HG03139 (cell line): ENCODE results near the gene ASB10.

Source experiments
- ATAC-seq: cut with Tn5 transposase; IDR thresholded peaks from one replicate; pipeline ENCODE4 v1.9.1; 2021; ENCODE audit not compliant: unreplicated experiment

ASB10 gene

DNA sequence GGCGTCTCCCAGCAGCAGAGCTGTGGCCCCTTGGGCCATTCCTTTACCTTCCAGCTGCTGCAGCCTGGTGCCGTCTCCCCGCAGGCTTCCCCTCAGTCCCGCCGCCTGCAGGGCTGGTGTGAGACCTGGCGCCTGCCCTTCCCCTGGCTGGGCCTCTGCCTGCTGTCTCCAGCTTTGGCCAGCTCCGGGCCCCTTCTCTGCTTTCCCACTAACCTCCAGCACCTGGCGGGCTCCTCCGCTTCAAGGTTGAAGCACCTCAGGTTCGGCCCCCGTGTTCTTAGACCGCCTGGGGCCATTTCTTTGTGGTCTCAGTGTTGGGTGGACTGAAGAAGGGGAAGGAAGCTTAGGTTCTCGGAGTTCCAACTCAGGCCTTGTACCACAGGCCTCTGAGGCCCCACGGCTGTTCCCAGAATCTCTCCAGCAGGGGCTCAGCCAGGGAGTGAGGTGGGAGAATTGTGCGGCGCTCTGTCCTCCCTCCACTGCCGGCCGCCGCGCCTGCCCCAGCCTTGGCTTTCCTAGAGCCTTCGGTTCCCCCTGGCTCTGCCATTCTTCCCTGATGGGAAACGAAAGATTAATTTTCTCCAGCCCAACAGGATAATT, 49.9 kb downstream of the ASB10 start:
- ATAC-seq = no peak

DNA sequence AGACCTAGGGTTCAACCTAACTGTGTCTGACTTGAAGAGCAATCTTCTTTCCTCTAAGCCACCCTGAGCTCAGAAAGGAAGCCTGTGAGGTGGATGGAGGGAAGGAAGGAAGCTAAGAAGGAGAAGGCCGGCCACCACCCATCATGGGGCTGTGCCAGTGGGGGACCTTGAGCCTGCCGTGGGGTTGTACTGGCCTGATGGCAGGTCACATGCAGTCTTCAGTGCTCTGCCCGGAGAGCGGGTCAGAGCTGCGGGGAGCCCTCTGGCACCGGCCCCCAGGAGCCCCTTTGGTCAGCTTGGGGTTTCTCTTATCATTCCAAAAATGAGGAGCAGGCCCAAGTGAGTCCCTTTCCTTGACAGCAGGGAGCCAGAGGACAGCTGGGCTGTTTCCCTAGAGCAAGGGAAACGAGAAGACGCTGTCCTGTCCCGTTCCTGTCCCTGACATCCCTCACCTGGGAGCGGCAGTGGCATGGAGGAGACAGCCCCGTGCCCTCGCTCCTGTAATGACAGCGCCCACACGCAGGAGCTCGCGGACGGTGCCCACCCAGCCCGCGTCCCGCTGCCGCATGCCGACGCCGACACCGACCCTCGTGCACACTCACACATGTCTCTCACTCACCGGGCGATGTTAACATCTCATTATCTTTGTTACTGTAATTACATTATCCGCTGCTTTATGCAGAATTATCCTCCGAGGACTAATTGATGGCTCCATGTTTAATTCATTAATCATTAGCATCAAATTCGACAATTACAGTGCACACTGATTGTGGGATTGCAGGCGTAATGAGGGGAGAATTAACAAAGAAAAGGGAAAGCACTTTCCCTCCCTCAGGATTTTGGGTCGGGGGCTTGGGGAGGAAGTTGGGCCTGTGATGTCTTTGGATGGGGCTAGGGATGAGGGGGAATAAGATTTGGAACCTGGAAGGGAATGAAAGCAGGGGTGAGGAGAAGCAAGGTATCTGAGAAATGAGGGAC, 50.9 kb downstream of the ASB10 start:
- ATAC-seq = no peak

DNA sequence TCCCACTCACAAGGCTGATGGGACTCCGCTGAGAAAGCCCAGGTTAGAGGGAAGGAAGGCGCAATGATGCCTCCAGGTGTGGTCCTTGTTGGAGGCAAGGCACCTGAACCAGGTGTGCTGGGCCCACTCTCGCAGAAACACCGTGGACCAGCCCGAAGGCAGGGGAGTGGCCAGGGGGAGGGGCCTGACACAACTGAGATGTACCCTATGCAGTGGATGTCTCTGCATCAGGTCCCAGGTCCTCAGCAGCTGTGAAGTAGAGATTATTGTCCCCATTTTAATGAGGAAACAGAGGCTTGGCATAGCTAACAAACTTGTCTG, 51.6 kb downstream of the ASB10 start:
- no peak for ATAC-seq

DNA sequence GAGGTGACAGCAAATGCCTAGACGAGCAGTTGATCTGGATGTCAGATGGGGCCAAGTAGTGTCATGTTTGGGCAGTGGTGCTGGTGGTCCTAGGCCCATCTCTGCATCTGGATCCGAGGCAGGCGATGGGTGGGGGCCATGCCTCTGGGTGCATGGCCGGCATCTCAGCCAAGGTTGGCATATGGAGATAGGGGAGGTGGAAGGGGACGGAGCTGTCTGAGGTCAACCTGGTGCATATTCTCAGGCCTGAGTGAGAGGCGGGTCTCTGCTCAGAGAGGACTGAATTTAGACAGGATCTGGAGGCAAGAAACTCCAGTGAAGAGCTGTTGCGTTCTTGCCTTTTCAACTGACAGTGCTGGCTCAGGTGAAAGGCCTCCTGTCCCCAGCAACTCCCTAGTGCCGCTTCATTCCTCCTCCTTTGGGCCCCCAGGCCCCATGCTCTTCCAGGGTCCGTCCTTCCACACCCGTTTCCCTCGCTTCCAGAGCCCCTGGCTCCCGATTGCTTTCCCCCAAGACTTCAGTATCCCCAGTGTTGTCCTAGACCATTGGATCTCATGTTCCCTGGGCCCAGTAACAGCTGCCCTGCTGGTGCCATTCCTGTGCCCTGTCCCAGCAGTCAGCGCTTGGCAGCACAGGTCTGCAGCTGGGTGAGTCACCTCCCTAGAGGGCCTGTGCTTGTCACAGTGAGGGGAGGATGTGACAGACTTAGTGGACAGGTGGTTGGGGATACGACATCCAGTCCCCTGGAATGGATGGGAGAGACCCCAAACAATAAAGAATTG, 52.1 kb downstream of the ASB10 start:
- ATAC-seq = no peak

DNA sequence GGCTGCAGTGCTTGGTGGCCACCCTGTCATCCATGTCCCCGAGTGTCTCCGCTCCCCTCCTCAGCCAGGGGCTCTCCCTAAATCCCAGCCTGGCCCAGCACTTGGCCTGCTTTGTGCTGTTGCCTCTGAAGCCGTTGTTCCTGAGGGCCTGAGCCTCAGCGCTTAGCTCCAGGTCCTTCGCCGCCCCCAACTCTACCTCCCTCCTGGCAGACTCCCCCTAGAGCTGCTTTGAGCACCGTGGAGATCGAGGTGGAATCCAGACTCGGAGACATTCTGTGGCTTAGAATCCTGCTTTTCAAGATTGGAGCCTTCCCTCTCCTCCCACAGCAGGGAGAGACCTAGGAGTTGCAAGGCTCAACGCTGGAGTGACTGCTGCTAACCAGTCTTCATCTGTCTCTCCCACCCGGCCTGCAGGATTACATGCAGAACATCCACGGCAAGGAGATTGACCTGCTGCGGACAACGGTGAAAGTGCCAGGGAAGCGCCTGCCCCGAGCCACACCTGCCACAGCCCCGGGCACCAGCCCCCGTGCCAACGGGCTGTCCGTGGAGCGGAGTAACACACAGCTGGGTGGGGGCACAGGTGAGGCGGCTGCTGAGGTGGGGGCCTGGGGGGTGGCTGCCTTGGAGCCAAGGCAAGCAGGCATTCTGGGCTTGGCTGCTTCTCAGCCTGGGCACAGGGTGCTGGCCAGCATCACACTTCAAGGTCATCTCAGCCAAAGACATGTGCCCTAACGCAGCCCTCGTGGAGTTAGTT, 52.9 kb downstream of the ASB10 start:
- no peak for ATAC-seq

DNA sequence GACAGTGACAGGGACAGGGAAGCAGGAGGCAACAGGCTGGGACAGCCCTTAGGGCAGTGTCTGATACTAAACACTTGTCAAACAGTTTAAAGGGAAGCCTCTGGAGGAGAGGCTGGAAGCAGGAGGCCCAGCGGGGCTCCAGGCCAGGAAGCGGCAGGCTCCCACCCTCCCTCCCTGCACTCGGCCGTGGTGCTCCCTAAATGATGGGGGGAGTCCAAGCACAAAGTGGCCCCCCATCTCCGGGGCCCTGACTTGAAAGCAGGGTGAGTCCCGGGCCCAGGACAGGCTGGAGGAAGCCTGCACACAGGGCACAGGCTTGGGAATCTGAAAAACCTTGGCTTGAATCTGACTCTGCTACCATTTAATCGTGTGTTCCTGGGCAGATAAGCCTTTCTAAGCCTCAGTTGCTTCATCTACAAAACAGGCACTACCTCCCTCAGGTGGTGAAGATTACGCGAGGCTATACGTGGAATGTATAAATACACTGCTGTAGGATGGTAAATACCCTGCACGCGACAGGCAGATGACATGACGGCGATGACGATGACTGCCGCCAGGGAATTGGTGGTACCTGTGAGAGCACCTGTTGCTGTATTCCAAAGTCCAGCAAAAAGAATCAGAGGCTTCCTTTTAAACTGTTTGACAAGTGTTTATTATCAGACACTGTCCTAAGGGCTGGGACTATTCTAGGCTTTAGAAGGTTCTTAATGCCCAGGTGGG, 53.6 kb downstream of the ASB10 start:
- no peak for ATAC-seq

DNA sequence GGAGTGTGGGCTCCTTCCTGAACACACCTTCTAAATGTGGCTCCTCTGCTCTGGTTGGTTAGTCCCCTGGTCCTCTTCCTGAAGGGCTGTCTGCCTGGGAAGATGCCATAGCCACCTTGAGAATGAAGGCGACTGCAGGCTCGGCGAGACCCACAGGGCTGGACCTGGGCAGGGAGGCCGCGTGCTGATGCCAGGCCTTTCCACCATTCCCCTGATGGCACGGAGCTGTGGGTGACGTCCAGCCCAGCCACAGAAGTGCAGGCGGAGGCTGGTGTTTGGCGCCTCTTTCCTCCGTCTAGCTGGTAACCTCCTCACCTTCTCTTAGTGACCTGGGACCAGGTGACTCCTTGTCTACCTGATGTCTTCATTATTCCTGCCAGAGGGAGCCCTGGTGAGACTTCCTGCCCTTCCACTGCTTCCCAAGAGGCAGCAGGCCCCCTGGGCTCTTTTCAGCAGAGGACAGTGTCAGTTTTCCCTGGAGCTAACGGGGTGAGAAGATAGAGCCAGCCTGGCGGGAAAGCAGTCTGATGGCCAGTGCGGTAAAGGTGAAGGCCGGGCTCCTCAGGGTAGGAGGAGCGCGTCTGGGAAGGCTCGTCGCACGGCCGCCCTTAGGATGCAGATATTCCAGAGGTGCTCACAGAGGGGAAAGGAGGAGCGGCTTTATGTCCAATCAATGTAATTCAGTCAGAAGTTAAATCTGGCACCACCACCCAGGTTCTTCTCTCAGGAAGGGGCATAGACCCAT, 54.4 kb downstream of the ASB10 start:
- ATAC-seq = no peak

DNA sequence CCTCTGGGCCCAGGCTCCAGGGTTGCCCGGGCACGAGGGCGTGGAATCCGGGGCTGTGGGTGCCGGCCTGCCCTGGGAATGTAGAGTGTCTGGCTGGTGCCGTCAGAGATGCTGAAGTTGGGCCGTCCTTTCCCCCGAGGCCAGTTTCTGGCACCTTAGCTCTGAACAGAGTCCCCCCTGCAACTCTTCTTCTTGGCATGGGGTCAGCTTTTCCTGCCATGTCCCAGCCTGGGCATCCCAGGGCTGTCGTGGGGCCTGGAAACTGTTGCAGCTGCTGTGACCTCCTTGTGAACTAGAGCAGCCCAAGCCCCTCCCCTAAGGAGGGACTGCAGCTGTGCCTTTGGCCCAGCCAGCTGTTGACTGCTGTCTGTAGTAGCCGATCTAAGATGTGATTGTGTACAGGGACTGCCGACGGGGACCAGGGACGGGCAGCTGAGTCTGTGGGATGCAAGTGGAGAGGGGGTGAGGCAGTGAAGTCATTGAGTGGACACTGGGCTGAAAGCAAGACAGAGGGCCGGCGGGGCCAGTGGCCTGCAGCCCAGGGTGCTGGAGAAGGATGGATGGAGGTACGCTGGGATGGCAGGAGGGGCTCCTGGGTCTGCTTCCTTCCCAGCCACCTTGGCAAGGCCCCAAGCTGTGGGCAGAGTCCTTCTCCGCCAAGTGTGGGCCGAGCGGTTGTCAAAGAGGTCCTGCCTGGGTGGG, 55.3 kb downstream of the ASB10 start:
- ATAC-seq = no peak

DNA sequence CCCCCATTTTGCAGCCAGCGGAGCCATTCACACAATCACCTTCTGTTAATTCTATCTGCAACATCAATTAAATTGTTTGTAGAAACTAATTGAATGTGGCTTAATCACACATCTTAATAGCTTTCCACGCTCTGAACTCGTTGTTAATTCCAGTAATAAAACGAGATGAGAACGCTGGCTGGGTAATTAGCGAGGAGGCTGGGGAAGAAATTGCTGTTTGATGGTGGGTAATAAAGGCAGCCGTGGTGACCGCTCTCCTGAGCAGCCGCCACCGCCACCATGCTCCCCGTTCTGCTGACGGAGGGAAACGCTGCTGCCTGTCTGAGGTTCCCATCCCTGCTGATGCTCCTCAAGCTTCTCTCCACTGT, 55.8 kb downstream of the ASB10 start:
- ATAC-seq = no peak

DNA sequence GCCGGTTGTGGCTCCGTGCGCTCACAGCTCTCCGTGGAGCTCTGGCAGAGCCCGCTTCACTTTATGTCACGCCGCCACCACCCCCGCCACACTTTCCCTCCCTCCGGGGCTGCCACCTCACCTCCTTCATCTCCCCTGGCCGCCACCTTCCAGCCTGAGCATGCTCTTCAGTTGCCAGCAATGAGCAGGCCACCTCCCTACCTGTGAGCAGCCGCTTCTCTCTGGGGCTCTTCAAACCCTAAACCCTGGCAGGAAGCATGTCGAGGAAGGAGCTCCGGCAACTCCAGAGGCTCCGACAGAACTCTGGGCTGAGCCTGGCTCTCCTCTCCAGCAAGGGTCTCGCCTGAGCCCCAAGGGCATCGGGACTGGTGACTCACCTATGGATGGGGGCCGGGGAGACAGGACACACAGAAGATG, 56.3 kb downstream of the ASB10 start:
- no peak for ATAC-seq

DNA sequence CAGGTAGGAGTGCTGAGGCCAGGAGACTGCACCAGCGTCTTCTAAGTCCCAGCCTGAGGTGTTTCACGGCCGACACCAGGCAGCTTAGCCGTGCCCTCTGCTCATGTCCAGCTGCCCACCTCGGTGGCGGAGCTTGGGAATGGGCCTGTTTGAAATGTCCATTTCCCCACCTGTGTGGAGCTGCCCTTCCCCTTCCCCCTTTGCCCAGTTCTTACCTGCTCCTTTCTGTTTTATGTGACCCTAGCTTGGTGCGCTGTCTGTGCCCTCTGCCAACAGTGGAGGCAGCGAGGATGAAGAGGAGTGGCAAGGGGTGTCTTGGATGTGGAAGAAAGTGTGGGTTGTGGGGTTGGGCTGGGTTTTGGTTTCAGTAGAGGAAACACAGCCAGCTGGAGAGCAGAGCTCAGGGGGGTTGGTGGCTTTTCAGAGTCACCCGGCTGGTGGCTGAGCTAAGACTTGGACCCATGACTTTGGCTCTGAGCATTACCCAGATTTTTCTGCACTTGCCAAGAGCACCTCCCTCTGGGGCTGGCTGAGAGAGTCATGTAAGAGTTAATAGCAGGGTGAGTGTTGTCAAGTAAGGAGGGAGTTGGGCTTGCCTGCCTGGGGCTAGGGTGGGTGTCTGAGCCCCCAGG, 57.0 kb downstream of the ASB10 start:
- no peak for ATAC-seq

DNA sequence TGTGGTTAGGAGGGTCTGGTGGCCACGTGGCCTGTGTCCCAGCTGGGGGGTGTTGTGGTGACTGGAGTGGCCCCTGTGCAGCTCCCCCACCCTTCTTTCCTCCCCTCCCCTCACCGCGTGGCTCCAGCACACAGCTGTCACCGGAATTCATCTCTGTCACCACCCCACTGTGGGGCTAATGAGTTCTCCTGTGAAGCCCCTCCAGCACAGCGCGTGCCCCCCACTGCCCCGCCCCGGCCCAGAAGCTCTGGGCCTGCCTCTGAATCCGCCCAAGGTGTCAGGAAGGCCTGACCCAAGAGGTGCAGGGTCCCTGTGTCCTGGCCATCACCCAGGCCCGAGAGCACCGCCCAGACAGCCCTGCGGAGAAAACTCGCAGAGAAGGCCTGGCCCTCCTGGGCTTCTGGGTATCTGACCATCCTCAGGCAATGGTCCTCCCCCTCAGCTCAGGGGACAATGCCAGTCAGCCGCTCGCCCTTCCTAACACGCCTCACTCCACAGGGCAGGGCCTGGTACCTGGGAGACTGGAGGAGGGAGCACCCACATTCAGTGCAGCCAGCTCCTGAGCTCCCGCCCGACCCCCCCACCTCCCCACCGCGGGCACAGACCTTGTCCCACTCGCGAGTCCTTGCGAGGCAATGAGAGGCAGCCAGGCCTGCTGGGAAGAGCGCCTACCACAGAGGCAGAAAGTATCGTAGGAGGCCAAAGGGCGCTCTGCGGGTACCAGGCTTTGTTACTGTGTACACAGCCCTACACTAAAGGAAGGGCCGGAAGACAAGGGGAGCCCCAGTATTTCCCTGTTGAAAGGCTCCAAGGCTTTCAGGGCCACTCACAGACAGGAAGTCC, 57.7 kb downstream of the ASB10 start:
- ATAC-seq = no peak

DNA sequence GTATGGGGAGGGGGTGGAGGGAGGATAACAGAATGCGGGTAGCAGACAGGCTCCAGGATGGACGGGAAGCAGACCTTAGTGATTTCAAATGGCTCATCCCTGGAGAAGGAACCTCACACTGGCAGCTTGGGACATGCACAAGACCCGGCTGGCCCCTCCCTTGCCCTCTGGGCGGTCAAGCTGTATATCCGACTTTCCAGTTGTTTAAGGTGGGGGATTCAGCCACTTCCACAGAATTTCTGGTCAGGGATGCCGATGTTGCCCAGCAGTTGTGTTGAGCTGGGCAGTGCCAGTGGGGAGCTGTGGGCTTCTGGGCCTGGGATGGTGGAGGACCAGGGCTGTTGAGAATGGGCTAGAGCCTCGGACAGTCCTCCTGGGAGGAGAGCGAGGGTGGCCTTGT, 58.3 kb downstream of the ASB10 start:
- ATAC-seq = no peak

DNA sequence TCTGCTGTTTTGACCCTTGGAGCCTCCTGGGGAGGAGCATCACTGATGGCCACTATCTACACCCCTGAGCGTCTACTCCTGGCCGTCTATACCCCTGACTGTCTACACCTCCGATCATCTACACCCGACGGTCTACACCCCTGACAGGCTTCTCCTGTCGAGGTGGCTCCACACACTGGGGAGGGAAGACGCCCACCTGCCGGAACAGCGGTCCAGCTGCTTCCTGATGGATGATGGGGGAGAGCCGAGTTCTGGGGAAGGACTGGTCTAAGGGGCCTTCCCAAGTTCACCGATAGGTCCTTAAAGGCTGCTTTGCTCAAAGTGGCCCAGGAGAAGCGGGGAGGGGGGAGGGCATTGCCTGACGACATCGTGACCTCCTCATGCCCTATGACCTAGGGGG, 58.9 kb downstream of the ASB10 start:
- ATAC-seq = no peak

DNA sequence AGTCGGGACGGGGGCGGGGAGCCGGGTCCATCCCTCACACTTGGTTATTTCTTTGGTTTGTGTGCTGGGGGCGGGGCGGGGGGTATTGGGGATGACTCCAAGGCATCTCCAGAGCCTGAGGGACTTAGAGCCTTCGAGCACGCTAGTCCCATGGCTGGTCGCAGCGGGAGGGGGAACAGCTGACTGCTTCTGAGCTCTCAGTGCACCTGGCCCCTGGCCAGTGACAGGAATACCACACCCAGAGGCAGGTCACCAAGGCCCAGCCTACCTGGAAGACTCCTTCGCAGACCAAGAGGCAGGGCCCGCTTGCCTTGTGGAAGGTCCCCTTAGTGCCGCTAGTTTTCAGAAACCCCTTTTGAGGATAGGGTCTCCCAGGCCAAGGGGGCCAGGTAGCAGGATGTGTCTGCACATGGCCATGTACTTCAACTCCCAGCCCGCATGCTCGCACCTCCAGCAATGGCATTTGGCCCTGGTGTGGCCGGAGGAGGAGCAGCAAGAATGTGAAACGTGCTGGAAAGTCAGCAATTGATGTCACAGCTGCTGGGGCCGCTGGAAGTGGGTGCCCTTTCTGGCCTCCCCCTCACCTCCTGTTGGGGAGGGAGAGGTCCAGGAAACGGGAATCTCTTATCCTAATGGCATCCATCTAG, 60.4 kb downstream of the ASB10 start:
- ATAC-seq = no peak

DNA sequence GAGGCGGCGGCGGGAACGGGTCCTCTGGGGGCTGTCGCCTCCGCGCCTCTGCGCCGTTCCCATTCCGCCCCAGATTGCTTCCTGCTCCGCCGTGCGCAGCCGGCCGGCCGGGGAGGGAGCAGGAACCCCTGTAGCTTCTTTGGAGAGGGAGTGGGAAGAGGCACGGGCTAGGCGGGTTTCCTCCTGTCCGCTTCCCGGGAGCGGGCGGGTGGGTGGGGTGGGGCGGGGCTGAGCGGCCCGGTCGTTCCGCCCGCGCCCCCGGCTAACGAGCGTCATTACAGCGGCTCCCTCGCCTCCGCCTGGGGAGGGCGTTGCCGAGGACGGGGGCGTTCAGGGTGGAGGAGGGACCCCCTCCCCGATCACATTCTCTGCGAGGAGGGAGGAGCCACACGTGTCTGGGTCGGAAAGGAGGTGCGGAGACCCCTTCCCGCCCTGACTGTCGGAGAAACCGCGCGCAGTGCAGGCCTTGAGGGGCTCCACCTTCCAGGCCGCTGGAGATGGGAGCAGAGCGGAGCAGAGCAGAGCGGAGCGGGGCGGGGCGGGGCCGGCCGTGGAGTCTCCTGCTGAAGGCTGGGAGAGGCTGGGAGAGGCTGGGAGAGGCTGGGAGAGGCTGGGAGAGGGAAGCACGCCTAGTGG, 61.1 kb downstream of the ASB10 start:
- no peak for ATAC-seq
